ENCODE results near the gene GIPC1.

The GIPC1 gene

GRCh38 chr19:14440049-14440448, 55.9 kb downstream of the GIPC1 start:
- TF ChIP-seq, protein P1, sequence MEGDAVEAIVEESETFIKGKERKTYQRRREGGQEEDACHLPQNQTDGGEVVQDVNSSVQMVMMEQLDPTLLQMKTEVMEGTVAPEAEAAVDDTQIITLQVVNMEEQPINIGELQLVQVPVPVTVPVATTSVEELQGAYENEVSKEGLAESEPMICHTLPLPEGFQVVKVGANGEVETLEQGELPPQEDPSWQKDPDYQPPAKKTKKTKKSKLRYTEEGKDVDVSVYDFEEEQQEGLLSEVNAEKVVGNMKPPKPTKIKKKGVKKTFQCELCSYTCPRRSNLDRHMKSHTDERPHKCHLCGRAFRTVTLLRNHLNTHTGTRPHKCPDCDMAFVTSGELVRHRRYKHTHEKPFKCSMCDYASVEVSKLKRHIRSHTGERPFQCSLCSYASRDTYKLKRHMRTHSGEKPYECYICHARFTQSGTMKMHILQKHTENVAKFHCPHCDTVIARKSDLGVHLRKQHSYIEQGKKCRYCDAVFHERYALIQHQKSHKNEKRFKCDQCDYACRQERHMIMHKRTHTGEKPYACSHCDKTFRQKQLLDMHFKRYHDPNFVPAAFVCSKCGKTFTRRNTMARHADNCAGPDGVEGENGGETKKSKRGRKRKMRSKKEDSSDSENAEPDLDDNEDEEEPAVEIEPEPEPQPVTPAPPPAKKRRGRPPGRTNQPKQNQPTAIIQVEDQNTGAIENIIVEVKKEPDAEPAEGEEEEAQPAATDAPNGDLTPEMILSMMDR (IDR thresholded peaks at IDR 0.05; ENCODE audit: insufficient read depth, low read length, missing control alignments), result no peak
- no peak for DNase-seq (ENCODE audit: low read depth, low spot score)
- CTCF ChIA-PET, result interaction anchor here (1.6 kb wide), 1 partner anchor 40 kb away, joined by 6 read pairs; no protein-coding TSS in a partner anchor
- no peak overlapping the region for H3K4me3 ChIP-seq (ENCODE audit: low read depth, low read length)
- POLR2A ChIA-PET, result interaction anchor here (0.6 kb wide), 1 partner anchor 245 kb away, joined by 4 read pairs; no protein-coding TSS in a partner anchor

DNA sequence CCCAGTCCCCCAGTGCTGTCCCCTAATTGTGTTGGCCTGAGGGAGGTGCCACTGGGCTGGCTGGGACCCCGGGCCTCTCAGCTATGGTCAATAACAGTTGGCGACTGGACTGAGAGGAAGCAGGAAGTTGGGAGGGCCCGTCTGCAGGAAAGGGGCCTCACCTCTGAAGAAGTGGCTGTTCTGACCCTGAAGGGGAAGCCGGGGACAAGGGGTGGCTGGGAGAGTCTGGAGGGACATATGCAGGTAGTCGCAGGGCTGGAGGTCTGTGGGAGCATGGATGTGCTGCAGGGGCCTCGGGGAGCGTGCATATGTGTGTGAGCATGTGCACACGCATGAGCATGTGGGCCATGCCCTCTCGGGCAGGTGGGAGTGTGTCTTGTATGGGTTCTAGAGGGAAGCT, 56.9 kb downstream of the GIPC1 start:
- POLR2A ChIA-PET, result interaction anchor here (1.0 kb wide), 1 partner anchor 17 kb away, joined by 4 read pairs; no protein-coding TSS in a partner anchor

DNA sequence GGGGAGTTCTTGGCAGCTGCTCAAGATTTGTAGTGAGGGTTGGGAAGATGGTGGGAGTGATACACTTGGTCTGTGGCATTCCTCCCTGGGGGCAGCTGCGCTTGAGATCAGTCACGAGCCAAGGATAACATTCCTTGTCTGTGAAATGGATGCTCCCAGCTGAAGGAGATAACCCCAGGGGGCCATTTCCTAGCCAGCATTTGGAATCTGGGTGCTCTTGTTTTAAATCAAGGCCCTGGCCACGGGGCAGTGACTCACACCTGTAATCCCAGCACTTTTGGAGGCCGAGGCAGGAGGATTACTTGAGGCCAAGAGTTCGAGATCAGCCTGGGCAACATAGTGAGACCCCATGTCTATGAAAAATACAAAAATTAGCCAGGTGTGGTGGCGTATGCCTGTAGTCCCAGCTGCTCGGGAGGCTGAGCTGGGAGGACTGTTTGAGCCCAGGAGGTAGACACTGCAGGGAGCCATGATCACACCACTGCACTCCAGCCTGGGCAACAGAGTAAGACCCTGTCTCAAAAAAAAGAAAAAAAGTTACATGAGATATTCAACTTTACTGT, 58.3 kb downstream of the GIPC1 start:
- ChIA-PET POLR2A (no interaction called here), CTCF (interaction anchor here (1.0 to 1.7 kb wide), 3 partner anchors 11 to 55 kb away, joined by 3 to 9 read pairs (median 4); no protein-coding TSS in a partner anchor)
- no peak overlapping the region for H3K4me3 ChIP-seq (ENCODE audit: low read depth, low read length)
- DNase-seq (ENCODE audit: low read depth, low spot score), result no peak
- TF ChIP-seq, protein P1 (IDR thresholded peaks at IDR 0.05; ENCODE audit: insufficient read depth, low read length, missing control alignments), result no peak

More for the DNA sequence above, 56.9 kb downstream of the GIPC1 start:
- CTCF ChIA-PET, result interaction anchor here (0.8 to 1.3 kb wide), 2 partner anchors 17 to 239 kb away, joined by 3 read pairs; no protein-coding TSS in a partner anchor
- DNase-seq (ENCODE audit: low read depth, low spot score), result no peak
- TF ChIP-seq, protein P1 (IDR thresholded peaks at IDR 0.05; ENCODE audit: insufficient read depth, low read length, missing control alignments), result no peak
- no peak overlapping the region for H3K4me3 ChIP-seq (ENCODE audit: low read depth, low read length)

- POLR2A ChIA-PET, result no interaction called here
- H3K4me3 ChIP-seq (ENCODE audit: low read depth, low read length), result peak overlapping the region; percentile 70
- no peak for DNase-seq (ENCODE audit: low read depth, low spot score)
- TF ChIP-seq, protein P1 (IDR thresholded peaks at IDR 0.05; ENCODE audit: insufficient read depth, low read length, missing control alignments), result no peak
- CTCF ChIA-PET, result interaction anchor here (0.8 to 1.4 kb wide), 4 partner anchors 16 to 299 kb away, joined by 3 to 4 read pairs (median 3); partner anchors contain the start of gene ASF1B
Measured at GRCh38 chr19:14435320-14436050, 60.4 kb downstream of the GIPC1 start.

DNA sequence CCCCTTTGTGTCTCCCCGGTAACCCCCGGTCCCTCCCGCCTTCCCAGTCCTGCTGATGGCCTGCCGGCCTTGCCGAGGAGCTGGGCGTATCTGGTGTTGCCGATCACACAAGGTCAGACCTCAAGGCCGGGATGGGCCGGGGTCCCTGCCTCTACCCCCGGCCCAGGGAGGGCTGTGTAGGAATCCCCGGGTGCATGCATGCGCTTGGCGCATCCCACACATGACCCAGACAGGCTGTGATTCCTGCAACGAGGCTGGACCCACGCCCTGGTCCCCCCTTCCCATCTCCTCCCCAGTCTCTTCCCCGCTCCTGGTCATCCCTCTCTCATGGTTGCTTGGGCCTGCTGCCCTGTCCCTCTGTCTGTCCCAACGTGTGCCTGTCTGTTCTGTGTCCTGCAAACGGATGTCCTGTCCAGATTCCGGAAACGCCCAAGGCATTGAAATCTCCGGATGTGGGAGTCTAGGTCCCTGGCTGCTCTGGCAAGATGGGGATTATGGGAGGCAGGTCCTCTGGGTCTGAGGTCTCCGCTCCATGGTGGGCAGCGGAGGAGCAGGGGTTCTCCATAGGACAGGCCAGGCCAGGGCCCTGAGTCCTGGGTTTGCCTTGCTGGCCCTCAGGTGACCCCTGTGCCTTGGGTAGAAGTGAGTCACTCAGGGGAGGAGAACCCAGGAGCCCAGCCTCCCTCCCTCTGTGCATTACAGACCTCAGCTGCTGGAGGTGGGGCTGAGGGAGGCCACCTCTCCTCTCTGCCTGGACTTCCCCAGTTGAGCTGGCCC, 61.2 kb downstream of the GIPC1 start:
- CTCF ChIA-PET, result interaction anchor here (0.6 to 1.4 kb wide), 4 partner anchors 15 to 298 kb away, joined by 3 read pairs; partner anchors contain the start of gene ASF1B
- DNase-seq (ENCODE audit: low read depth, low spot score), result no peak
- H3K4me3 ChIP-seq (ENCODE audit: low read depth, low read length), result peak overlapping the region; percentile 70
- POLR2A ChIA-PET, result no interaction called here
- TF ChIP-seq, protein P1 (IDR thresholded peaks at IDR 0.05; ENCODE audit: insufficient read depth, low read length, missing control alignments), result no peak

Data from AG04449 (cell line).